LNCAP (cell line): ENCODE data around the gene MYO9B.
A peak's percentile ranks its signal among the peaks of the same experiment; 100 is the strongest.

Experiments used
- TF ChIP-seq, protein P1 (sequence below): fragments of 450-650 bp; IDR thresholded peaks from 2 replicates; pipeline ENCODE4 v1.5.1; 2017; ENCODE audit warnings: mild to moderate bottlenecking

The MYO9B gene

DNA sequence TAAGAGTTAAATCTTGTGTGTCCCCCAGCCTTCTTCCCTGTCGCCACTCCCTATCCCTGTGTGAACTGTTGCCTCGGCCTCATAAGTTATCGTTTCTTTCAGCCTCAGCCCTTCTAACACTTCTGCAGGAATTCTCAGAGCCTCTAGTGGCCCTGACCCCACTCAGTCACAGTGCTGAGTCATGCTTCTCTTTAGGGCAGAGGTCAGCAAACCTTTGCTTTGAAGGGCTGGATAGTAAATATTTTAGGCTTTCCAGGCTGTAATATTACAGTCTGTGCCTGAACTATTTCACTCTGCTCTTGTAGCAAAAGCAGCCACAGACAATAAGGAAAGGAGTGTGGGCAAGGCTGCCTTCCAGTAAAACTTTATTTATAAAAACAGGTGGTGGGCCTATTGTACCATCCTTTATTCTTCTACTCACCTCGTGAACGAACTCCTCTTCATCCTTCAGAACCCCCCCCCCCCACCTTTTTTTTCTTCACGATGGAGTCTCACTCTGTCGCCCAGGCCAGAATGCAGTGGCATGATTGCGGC lies 22.1 kb downstream of the MYO9B start:
- TF ChIP-seq, protein P1, sequence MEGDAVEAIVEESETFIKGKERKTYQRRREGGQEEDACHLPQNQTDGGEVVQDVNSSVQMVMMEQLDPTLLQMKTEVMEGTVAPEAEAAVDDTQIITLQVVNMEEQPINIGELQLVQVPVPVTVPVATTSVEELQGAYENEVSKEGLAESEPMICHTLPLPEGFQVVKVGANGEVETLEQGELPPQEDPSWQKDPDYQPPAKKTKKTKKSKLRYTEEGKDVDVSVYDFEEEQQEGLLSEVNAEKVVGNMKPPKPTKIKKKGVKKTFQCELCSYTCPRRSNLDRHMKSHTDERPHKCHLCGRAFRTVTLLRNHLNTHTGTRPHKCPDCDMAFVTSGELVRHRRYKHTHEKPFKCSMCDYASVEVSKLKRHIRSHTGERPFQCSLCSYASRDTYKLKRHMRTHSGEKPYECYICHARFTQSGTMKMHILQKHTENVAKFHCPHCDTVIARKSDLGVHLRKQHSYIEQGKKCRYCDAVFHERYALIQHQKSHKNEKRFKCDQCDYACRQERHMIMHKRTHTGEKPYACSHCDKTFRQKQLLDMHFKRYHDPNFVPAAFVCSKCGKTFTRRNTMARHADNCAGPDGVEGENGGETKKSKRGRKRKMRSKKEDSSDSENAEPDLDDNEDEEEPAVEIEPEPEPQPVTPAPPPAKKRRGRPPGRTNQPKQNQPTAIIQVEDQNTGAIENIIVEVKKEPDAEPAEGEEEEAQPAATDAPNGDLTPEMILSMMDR, result no peak

DNA sequence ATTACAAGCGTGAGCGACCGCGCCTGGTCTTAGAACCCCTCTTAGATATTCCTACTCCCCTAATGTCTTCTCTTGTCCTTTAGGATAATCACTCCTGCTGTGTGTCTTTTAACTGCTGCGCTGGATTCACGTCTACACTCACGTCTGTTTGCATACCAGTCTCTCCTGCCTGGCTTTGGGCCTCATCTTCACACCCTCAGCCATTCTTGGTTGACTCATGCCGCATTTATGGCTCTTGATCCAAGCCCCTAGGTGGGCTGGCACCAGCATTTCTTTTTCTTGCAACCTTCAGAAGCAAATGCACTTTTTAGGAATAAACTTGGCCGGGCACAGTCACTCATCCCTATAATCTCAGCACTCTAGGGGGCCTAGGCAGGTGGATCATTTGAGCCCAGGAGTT lies 22.7 kb downstream of the MYO9B start:
- TF ChIP-seq, protein P1, result no peak

- TF ChIP-seq, protein P1, result no peak
Observed at GRCh38 chr19:17101686-17102628, 26.4 kb downstream of the MYO9B start.

- TF ChIP-seq, protein P1, result peak; percentile 46
Observed at GRCh38 chr19:17103177-17103576, 27.6 kb downstream of the MYO9B start.

- TF ChIP-seq, protein P1, result no peak
Observed at GRCh38 chr19:17104679-17105078, 29.1 kb downstream of the MYO9B start.

GRCh38 chr19:17105556-17105955 lies 30.0 kb downstream of the MYO9B start:
- TF ChIP-seq, protein P1, result no peak

DNA sequence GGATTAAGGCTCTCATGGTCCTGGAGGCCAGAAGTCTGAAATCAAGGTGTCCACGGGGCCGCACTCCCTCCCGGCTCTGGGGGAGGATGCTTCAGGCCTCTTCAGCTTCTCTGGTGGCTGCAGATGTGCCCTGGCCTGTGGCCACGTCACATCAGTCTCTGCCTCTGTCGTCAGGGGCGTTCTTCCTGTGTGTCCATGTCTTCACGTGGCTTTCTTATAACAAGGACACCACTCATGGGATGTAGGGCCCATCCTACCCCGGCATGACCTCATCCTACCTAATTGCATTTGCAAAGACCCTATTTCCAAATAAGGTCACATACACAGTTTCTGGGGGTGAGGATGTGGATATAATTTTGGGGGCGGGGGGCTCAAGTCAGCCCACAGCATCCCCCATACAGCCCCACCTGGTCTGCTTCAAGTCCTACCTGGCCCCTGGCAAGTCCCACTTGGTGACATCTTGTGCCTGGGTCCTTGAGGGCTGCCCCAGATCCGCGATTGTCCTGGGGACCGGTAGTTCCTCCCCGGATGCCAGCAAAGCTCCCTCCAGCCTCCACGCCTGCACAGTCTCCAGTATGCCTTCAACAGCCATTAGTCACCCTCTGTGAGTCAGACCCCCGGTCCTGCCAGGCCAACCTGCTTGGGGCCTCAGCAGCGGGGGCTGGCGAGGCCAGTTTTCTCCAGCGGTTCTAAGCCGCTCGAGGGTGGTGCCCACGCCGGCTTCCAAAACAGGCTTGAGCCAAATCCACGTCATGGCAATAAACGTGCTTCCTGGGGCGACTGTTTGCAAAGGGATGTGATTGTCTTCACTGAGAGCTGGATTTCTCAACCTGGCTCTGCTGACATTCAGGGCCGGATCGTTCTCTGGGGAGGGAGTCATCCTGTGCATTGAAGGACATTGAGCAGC lies 32.2 kb downstream of the MYO9B start:
- TF ChIP-seq, protein P1, result no peak
